Measurements from ENCODE around the gene SLC35F3.

- TF ChIP-seq POLR2AphosphoS5 (IDR thresholded peaks at IDR 0.05; ENCODE audit: low read depth, low read length) = no peak
- no peak for TF ChIP-seq CTCF (IDR thresholded peaks at IDR 0.05)
- TF ChIP-seq TCF7L2 (IDR thresholded peaks at IDR 0.05; ENCODE audit: low read depth, low read length) = no peak
- TF ChIP-seq, protein P1, sequence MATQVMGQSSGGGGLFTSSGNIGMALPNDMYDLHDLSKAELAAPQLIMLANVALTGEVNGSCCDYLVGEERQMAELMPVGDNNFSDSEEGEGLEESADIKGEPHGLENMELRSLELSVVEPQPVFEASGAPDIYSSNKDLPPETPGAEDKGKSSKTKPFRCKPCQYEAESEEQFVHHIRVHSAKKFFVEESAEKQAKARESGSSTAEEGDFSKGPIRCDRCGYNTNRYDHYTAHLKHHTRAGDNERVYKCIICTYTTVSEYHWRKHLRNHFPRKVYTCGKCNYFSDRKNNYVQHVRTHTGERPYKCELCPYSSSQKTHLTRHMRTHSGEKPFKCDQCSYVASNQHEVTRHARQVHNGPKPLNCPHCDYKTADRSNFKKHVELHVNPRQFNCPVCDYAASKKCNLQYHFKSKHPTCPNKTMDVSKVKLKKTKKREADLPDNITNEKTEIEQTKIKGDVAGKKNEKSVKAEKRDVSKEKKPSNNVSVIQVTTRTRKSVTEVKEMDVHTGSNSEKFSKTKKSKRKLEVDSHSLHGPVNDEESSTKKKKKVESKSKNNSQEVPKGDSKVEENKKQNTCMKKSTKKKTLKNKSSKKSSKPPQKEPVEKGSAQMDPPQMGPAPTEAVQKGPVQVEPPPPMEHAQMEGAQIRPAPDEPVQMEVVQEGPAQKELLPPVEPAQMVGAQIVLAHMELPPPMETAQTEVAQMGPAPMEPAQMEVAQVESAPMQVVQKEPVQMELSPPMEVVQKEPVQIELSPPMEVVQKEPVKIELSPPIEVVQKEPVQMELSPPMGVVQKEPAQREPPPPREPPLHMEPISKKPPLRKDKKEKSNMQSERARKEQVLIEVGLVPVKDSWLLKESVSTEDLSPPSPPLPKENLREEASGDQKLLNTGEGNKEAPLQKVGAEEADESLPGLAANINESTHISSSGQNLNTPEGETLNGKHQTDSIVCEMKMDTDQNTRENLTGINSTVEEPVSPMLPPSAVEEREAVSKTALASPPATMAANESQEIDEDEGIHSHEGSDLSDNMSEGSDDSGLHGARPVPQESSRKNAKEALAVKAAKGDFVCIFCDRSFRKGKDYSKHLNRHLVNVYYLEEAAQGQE (IDR thresholded peaks at IDR 0.05; ENCODE audit: insufficient read depth in 1 of 2, low read depth in 2 of 2, low read length in 1 of 2) = no peak
Measured at GRCh38 chr1:234175363-234175762, 270.9 kb downstream of the SLC35F3 start.
